HUES64 (cell line): ENCODE measurements around the gene ADAMTSL2. TPM values are rescaled to one million over a fixed set of nuclear protein-coding genes. Genes with fewer than 3 reads are reported as not detected.

Source experiments
- H3K27ac ChIP-seq: 2 replicates; pipeline ENCODE4 v1.7.0; 2013; ENCODE audit warnings: low read depth, low read length, inconsistent platforms
- H3K27me3 ChIP-seq: 2 replicates; pipeline ENCODE4 v1.6.1; 2013; ENCODE audit warnings: mild to moderate bottlenecking, low read length; ENCODE audit not compliant: insufficient read depth
- H3K36me3 ChIP-seq: 2 replicates; pipeline ENCODE4 v1.6.1; 2013; ENCODE audit warnings: mild to moderate bottlenecking, low read length; ENCODE audit not compliant: insufficient read depth
- H3K4me1 ChIP-seq: 2 replicates; pipeline ENCODE4 v1.6.1; 2013; ENCODE audit warnings: mild to moderate bottlenecking, low read length, moderate library complexity; ENCODE audit not compliant: insufficient read depth
- H3K4me3 ChIP-seq: 2 replicates; pipeline ENCODE4 v1.5.1; 2013; ENCODE audit warnings: mild to moderate bottlenecking, low read length, moderate library complexity
- H3K9ac ChIP-seq: 2 replicates; pipeline ENCODE4 v1.6.1; 2013; ENCODE audit warnings: mild to moderate bottlenecking, low read depth, low read length
- H3K9me3 ChIP-seq: 2 replicates; pipeline ENCODE4 v1.6.1; 2013; ENCODE audit warnings: low read depth, low read length; ENCODE audit not compliant: insufficient read depth
- WGBS: fragments of 150-250, 120-280 bp; methylation state at CpG from one replicate; pipeline ENCODE4 v1.1.7; 2013; ENCODE audit warnings: missing lambda C conversion rate; 5-methylcytosine and 5-hydroxymethylcytosine counted together
- polyA plus RNA-seq, 2 experiments: library from polyadenylated mRNA; stranded (reverse); fragments of 50-300 nt; gene quantifications; one replicate each; pipeline ENCODE4 v1.2.3, GENCODE V29; 2013

ADAMTSL2 gene
- polyA plus RNA-seq (2013, experiment 1 of 2) = 0.65 TPM
- polyA plus RNA-seq (2013, experiment 2 of 2) = 1.2 TPM

GRCh38 chr9:133534346-133535291 is at the start of gene ADAMTSL2:
TSS of gene ADAMTSL2 (plus strand) at chr9:133534704. CDS start at chr9:133536713, 2,009 bp downstream.
- 9% methylated on average over 66 of the region's 70 CpGs for WGBS
- Histone ChIP-seq H3K36me3 (no peaks in the 10 kb centered on the region), H3K27me3 (peaks cover 27% of the 10 kb centered on the region), H3K27ac (no peak within 1 kb of the TSS), H3K4me1 (0 out of 2 replicates have a peak, but pooled peaks cover 7% of the 10 kb centered on the region), H3K9ac (no peak within 1 kb of the TSS), H3K9me3 (no peaks in the 10 kb centered on the region), H3K4me3 (peak within 1 kb of the TSS; percentile 42)

- H3K9ac ChIP-seq = no peak overlapping the region
- no peak overlapping the region for H3K4me3 ChIP-seq
Measured at GRCh38 chr9:133485531-133486260, 48.8 kb upstream of the ADAMTSL2 start.

GRCh38 chr9:133487331-133487725 is 47.2 kb upstream of the ADAMTSL2 start:
- Histone ChIP-seq H3K4me1 (no peaks in the 10 kb centered on the region), H3K27ac (no peak overlapping the region), H3K9ac (no peak overlapping the region), H3K36me3 (no peaks in the 10 kb centered on the region), H3K4me3 (no peak overlapping the region), H3K27me3 (0 out of 2 replicates have a peak, but pooled peaks cover 3% of the 10 kb centered on the region), H3K9me3 (no peaks in the 10 kb centered on the region)
- 93% methylated on average over 8 of the region's 8 CpGs for WGBS

More at GRCh38 chr9:133485531-133486260, 48.8 kb upstream of the ADAMTSL2 start:
- Histone ChIP-seq H3K36me3 (no peaks in the 10 kb centered on the region), H3K27ac (no peak overlapping the region), H3K27me3 (0 out of 2 replicates have a peak, but pooled peaks cover 3% of the 10 kb centered on the region), H3K9me3 (no peaks in the 10 kb centered on the region), H3K4me1 (no peaks in the 10 kb centered on the region)
- WGBS = 81% methylated on average over 25 of the region's 25 CpGs

GRCh38 chr9:133488686-133489252 is 45.7 kb upstream of the ADAMTSL2 start:
- H3K27ac ChIP-seq = no peak overlapping the region
- H3K36me3 ChIP-seq = no peaks in the 10 kb centered on the region
- no peak overlapping the region for H3K4me3 ChIP-seq
- no peaks in the 10 kb centered on the region for H3K27me3 ChIP-seq
- H3K9ac ChIP-seq = no peak overlapping the region
- WGBS = 91% methylated on average over 18 of the region's 18 CpGs
- H3K4me1 ChIP-seq = no peaks in the 10 kb centered on the region
- no peaks in the 10 kb centered on the region for H3K9me3 ChIP-seq

GRCh38 chr9:133489253-133490190 is 45.0 kb upstream of the ADAMTSL2 start:
- H3K9ac ChIP-seq = no peak overlapping the region
- no peaks in the 10 kb centered on the region for H3K36me3 ChIP-seq
- no peaks in the 10 kb centered on the region for H3K9me3 ChIP-seq
- H3K4me1 ChIP-seq = no peaks in the 10 kb centered on the region
- no peaks in the 10 kb centered on the region for H3K27me3 ChIP-seq
- no peak overlapping the region for H3K4me3 ChIP-seq
- H3K27ac ChIP-seq = no peak overlapping the region
- 91% methylated on average over 17 of the region's 19 CpGs for WGBS

- no peak overlapping the region for H3K27ac ChIP-seq
- 78% methylated on average over 13 of the region's 13 CpGs for WGBS
- no peak overlapping the region for H3K9ac ChIP-seq
- no peaks in the 10 kb centered on the region for H3K27me3 ChIP-seq
- H3K9me3 ChIP-seq = no peaks in the 10 kb centered on the region
- H3K36me3 ChIP-seq = no peaks in the 10 kb centered on the region
- H3K4me3 ChIP-seq = no peak overlapping the region
- no peaks in the 10 kb centered on the region for H3K4me1 ChIP-seq
Measured at GRCh38 chr9:133490201-133490681, 44.3 kb upstream of the ADAMTSL2 start.

GRCh38 chr9:133490865-133491655 is 43.4 kb upstream of the ADAMTSL2 start:
- Histone ChIP-seq H3K27ac (no peak overlapping the region), H3K27me3 (no peaks in the 10 kb centered on the region)
- whole genome bisulfite sequencing = 89% methylated on average over 12 of the region's 12 CpGs

GRCh38 chr9:133491656-133491925 is 42.9 kb upstream of the ADAMTSL2 start:
- Histone ChIP-seq H3K36me3 (no peaks in the 10 kb centered on the region), H3K9me3 (no peaks in the 10 kb centered on the region), H3K4me3 (no peak overlapping the region), H3K9ac (no peak overlapping the region), H3K27ac (no peak overlapping the region), H3K27me3 (no peaks in the 10 kb centered on the region), H3K4me1 (no peaks in the 10 kb centered on the region)
- 95% methylated on average over 8 of the region's 8 CpGs for WGBS

More at GRCh38 chr9:133490865-133491655, 43.4 kb upstream of the ADAMTSL2 start:
- no peak overlapping the region for H3K4me3 ChIP-seq
- no peaks in the 10 kb centered on the region for H3K4me1 ChIP-seq
- H3K9me3 ChIP-seq = no peaks in the 10 kb centered on the region
- H3K9ac ChIP-seq = no peak overlapping the region
- H3K36me3 ChIP-seq = no peaks in the 10 kb centered on the region

GRCh38 chr9:133492061-133493021 is 42.2 kb upstream of the ADAMTSL2 start:
- Histone ChIP-seq H3K4me3 (no peak overlapping the region), H3K27me3 (no peaks in the 10 kb centered on the region), H3K4me1 (no peaks in the 10 kb centered on the region), H3K27ac (no peak overlapping the region), H3K9ac (no peak overlapping the region), H3K36me3 (no peaks in the 10 kb centered on the region), H3K9me3 (no peaks in the 10 kb centered on the region)
- 91% methylated on average over 33 of the region's 33 CpGs for WGBS
